Measurements from ENCODE around the gene BARHL1.

The BARHL1 gene

GRCh38 chr9:132626285-132626684, 43.9 kb downstream of the BARHL1 start:
- DNase-seq, result no peak

- no peak for DNase-seq
Observed at GRCh38 chr9:132627106-132627505, 44.7 kb downstream of the BARHL1 start.

GRCh38 chr9:132627594-132627993, 45.2 kb downstream of the BARHL1 start:
- no peak for DNase-seq

- DNase-seq, result no peak
Observed at GRCh38 chr9:132628746-132629145, 46.3 kb downstream of the BARHL1 start.

- no peak for DNase-seq
Observed at GRCh38 chr9:132630116-132630515, 47.7 kb downstream of the BARHL1 start.

GRCh38 chr9:132630811-132631210, 48.4 kb downstream of the BARHL1 start:
- DNase-seq, result no peak

- DNase-seq, result no peak
Observed at GRCh38 chr9:132631280-132631679, 48.9 kb downstream of the BARHL1 start.

GRCh38 chr9:132631685-132632084, 49.3 kb downstream of the BARHL1 start:
- DNase-seq, result no peak

GRCh38 chr9:132632413-132633129, 50.2 kb downstream of the BARHL1 start:
- DNase-seq, result no peak

GRCh38 chr9:132634327-132634726, 51.9 kb downstream of the BARHL1 start:
- DNase-seq, result no peak

- no peak for DNase-seq
Observed at GRCh38 chr9:132637351-132637750, 54.9 kb downstream of the BARHL1 start.

- no peak for DNase-seq
Observed at GRCh38 chr9:132637801-132638200, 55.4 kb downstream of the BARHL1 start.

GRCh38 chr9:132638240-132638639, 55.8 kb downstream of the BARHL1 start:
- no peak for DNase-seq

GRCh38 chr9:132639322-132639721, 56.9 kb downstream of the BARHL1 start:
- DNase-seq, result no peak

Data from NCI-H2107 (cell line).